Right renal pelvis (tissue), 4 donors: Measurements from ENCODE around the gene ARCN1. TPM values are rescaled to one million over a fixed set of nuclear protein-coding genes. Genes with fewer than 3 reads are reported as not detected.

Experiments
- DNase-seq, 4 donors: peaks; one replicate each; pipeline ENCODE4 v3.0.0-alpha.2; 2013; ENCODE audit warnings: low read depth in 4 of 4, low spot score in 3 of 4, missing footprints in 1 of 4
- polyA plus RNA-seq, 4 donors: library from polyadenylated mRNA; unstranded; fragments of 120-200 nt; gene quantifications; one replicate each; pipeline ENCODE4 v1.2.1, GENCODE V29; 2013; ENCODE audit not compliant: insufficient read length in 4 of 4

Gene ARCN1
- 100 to 1,000 TPM; 179 to 199 (median 199) TPM for polyA plus RNA-seq

DNA sequence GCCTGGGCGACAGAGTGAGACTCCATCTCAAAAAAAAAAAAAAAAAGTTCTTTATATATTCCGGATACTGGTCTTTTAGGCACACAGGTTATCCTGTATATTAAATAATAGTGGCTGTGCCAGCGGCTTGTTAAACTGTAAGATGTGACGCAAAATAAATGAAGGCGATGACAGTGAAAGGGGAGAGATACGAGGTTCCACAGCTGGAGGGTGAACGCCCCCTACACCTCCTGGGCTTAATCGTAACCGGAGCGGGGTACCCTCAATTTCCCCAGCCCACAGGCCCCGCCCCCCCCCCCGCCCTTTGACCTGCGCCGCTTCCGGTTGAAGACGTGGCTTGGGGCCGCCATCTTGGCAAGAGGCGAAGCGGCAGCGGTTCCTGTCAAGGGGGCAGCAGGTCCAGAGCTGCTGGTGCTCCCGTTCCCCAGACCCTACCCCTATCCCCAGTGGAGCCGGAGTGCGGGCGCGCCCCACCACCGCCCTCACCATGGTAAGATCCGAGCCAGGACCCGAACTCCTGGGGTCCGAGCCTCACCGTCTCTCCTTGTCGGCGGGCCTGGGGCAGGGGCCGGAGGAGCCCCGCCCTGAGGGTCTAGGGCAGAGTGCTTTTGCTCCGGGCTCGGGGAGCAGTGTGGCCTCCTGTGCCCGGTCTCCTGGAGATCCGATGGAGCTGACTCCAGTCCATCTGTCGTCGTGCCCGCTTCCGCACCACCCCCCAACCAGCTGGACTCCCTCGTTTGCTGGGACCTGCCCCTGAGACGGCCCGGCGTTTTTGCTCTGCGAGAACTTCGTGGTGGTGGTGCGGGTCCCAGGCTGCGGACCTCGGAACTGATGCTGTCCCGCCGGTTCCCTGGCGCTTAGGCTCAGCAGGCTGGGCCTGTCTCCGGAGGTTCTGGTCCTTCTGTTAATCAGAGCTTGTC lies at the start of gene ARCN1:
ARCN1 (plus strand) TSS at position 349 of the 920 bp plus-strand sequence; CDS start at position 488, 139 bp downstream.
- DNase-seq = peak; percentile 64 to 71 (median 66)

DNA sequence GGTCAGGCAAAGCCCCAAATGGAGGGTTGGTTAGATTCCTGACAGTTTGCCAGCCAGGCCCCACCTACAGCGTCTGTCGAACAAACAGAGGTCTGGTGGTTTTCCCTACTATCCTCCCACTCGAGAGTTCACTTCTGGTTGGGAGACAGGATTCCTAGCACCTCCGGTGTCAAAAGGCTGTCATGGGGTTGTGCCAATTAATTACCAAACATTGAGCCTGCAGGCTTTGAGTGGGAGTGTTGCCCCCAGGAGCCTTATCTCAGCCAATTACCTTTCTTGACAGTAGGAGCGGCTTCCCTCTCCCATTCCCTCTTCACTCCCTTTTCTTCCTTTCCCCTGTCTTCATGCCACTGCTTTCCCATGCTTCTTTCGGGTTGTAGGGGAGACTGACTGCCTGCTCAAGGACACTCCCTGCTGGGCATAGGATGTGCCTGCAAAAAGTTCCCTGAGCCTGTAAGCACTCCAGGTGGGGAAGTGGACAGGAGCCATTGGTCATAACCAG lies 49.6 kb upstream of the ARCN1 start:
- DNase-seq = no peak

DNA sequence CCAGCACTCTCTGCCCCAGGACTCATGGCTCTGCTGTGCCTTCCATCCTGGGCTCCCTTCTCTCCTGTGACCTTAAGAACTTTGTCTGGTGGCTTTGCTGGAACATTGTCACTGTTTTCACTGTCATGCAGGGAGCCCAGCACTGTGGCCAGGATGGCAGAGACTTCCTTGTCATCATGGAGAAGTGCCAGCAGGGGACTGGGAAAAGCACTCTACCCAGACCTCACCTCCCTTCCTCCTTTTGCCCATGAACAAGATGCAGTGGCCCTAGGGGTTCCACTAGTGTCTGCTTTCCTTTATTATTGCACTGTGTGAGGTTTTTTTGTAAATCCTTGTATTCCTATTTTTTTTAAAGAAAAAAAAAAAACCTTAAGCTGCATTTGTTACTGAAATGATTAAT lies 47.9 kb upstream of the ARCN1 start:
- no peak for DNase-seq

DNA sequence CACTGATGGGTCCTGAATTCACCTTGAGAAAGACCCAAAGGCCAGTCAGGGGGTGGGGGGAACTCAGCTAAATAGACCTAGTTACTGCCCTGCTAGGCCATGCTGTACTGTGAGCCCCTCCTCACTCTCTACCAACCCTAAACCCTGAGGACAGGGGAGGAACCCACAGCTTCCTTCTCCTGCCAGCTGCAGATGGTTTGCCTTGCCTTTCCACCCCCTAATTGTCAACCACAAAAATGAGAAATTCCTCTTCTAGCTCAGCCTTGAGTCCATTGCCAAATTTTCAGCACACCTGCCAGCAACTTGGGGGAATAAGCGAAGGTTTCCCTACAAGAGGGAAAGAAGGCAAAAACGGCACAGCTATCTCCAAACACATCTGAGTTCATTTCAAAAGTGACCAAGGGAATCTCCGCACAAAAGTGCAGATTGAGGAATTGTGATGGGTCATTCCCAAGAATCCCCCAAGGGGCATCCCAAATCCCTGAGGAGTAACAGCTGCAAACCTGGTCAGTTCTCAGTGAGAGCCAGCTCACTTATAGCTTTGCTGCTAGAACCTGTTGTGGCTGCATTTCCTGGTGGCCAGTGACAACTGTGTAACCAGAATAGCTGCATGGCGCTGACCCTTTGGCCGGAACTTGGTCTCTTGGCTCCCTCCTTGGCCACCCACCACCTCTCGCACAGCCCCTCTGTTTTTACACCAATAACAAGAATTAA lies 47.3 kb upstream of the ARCN1 start:
- DNase-seq = no peak

DNA sequence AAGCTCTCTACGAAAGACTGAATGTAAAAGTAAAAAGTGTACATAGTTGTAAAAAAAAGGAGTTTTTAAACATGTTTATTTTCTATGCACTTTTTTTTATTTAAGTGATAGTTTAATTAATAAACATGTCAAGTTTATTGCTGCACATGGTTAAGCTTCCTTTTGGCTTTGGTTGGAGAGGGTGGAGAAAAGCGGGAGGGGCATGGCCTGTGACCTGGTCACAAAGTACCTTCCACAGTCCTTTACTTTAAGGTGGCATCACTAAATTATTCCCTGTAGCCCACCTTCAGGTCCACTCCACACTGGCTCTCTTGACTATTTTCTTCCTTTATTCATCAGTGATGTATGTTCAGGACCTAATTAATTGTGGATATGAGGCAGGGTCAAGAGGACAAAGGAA lies 45.5 kb upstream of the ARCN1 start:
- no peak for DNase-seq

DNA sequence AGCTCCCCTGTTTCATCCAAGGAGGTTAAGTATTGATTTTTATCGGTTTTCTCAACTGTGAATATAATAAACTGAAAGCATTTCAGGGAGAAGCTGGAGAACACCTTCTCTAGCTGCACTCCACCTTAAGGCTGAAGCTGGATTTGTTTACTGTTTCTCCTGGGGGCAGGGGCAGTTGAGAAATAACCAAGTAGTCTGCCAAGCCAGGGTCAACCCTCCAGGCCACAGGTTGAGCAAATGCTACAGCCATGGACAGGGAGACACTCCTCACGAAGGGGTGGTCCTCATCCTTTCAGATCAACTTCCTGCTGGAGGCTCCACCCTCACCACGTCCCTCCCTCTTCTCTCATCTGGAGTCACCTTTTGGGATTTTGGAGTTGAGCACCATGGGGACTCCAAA lies 45.1 kb upstream of the ARCN1 start, which contains the start of gene TTC36:
TTC36 (plus strand) TSS at position 366 of the 400 bp plus-strand sequence; CDS start at position 387, 21 bp downstream.
- DNase-seq = no peak

DNA sequence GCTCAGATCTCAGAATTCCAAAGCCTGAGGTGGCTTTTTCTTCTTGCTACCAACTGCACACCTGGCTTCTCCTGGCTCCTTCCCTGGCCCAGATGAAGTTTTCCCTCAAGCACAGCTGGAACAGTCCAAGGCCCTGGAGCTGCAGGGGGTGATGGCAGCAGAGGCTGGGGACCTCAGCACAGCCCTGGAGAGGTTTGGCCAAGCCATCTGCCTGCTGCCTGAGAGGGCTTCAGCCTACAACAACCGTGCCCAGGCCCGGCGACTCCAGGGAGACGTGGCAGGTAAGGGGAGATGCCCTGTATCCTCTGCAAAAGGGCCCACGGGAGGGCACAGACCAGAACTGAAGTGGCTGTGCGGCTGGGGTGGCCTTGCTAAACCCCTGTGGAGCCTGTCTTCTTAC lies 43.7 kb upstream of the ARCN1 start:
- DNase-seq = no peak

DNA sequence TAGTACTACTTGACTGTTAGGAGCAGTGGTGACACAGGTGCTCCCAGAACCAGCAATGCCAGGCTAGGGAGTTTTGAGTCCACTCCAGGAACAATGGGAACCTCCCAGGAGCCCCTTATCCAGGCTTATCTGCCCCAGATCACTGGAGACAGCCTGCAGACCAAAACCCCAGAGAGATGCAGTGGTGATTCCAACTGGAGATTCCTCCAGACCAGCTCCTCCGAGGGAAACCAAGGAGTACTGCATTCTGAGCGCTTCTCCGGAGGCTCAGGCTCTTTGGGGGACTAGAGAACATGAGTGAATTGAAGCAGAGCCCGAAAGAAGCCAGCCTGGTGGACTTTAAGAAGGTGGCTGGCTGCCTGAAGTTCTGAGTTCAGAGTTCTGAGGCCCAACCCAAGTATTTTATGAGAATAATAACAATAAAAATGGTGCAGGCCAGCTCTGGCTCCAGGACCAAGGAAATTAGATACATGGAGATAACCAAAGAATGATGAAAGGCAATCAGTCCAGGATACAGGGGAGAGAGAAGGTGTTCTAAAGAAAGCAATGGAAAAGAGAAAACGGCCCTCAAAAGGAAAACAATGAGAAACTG lies 42.5 kb upstream of the ARCN1 start:
- no peak for DNase-seq

DNA sequence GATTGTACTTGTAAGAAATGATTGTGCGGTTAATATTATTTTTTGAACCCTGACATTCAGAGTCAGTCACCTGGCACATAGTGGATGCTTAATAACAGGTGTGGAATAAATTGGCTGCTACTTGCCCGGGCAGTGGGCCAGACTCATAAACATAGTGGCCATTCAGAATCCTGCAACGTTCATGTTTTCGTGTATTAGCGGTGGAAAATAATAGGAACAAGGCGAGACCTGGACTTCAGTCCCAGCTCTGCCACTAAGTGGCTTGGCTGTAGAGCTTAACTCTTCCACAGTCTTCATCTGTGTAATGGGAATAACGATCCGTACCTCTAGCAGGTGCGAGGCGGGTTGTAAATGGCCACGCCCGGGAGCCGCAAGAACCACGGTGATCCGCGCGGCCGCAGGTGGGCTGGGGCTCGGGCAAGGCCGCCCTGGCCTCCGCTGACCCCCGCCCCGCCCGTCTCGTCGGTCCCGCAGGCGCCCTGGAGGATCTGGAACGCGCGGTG lies 42.0 kb upstream of the ARCN1 start:
- DNase-seq = no peak

DNA sequence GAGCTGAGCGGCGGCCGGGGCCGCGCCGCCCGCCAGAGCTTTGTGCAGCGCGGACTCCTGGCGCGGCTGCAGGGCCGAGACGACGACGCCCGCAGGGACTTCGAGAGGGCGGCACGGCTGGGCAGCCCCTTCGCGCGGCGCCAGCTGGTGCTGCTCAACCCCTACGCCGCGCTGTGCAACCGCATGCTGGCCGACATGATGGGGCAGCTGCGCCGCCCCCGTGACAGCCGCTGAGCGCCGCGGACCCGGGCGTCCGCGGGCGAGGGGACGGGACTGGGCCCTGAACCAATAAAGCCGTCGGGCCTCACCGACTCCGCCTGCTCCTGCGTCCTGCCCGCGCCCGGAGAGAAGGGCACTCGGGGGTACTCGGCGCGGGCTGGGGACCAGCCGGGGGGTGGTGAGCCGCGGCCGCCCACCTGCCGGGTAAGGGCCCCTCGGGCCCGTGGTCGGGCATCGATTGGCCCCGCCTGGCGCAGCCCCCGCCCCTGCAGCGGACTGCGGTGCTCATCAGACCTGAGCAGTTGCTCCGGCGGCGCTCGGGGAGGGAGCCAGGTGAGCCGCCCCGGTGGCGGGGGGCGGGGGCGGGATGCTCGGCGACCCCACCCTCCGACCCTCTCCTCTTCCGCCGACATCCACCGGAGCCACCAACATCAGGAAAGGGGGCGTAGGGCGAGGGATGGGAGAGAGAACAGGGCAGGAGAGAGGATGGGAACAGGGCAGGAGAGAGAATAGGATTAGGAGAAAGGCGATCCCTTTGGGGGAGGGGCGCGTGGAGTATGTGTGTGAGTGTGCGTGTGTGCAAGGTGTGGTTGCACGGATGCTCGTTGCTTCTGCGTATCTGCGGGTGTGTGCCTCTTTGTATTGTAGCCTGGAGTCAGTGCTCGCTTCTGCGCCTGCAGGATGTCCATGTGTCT lies 41.3 kb upstream of the ARCN1 start, which contains the start of gene TMEM25:
TMEM25 (plus strand) TSS at position 510 of the 914 bp plus-strand sequence. CDS start 610 bp downstream, outside the sequence.
- DNase-seq = peak; percentile 28 to 60 (median 36)

DNA sequence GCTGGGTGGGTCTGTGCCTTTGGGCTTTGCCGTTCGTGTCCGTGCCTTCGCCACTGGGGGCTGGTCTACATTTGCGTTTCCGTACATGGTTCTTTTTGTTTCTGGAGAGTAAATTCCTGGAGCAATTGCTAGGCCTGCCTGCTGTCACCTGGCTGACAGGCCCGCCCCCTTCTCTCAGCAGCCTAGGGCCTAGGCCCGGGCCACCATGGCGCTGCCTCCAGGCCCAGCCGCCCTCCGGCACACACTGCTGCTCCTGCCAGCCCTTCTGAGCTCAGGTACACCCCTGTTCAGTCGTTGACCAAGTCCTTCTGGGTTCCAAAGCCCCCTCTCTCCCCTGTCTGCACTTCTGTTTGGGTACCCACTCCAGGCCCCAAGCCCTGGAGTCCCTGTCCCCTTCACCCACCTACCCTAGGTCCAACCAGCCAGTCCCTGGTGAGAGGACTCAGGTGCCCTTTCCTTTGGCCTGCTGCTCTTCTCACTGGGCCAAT lies 40.6 kb upstream of the ARCN1 start:
- no peak for DNase-seq

DNA sequence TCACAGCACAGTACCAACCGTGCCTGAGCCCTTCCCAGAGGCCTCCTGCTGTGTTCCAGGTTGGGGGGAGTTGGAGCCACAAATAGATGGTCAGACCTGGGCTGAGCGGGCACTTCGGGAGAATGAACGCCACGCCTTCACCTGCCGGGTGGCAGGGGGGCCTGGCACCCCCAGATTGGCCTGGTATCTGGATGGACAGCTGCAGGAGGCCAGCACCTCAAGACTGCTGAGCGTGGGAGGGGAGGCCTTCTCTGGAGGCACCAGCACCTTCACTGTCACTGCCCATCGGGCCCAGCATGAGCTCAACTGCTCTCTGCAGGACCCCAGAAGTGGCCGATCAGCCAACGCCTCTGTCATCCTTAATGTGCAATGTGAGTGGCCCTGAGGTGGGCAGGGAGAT lies 40.1 kb upstream of the ARCN1 start:
- DNase-seq = no peak

DNA sequence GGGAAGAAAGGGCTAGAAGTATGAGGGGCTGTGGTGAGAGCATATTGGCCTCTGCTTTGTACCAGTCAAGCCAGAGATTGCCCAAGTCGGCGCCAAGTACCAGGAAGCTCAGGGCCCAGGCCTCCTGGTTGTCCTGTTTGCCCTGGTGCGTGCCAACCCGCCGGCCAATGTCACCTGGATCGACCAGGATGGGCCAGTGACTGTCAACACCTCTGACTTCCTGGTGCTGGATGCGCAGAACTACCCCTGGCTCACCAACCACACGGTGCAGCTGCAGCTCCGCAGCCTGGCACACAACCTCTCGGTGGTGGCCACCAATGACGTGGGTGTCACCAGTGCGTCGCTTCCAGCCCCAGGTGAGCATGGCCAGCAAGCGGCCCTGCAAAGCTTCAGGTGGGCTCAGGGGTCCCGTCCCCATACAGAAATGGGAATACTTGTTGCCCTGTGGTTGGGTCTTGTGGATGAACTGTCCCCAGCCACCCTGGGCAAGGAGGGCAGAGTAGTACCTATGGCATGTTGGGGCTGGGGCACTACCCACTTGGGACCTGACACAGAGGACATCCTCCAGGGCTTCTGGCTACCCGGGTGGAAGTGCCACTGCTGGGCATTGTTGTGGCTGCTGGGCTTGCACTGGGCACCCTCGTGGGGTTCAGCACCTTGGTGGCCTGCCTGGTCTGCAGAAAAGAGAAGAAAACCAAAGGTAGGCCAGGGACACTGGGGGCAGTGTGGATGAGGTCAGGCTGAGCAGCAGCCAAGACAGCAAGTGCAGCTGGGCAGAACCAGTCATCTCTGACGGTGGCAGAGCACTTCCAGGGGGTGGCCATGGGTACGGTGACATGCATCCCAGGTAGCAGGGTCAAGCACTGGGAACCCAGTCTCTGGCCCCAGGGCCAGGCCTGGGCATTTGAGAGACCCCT lies 39.1 kb upstream of the ARCN1 start:
- no peak for DNase-seq

DNA sequence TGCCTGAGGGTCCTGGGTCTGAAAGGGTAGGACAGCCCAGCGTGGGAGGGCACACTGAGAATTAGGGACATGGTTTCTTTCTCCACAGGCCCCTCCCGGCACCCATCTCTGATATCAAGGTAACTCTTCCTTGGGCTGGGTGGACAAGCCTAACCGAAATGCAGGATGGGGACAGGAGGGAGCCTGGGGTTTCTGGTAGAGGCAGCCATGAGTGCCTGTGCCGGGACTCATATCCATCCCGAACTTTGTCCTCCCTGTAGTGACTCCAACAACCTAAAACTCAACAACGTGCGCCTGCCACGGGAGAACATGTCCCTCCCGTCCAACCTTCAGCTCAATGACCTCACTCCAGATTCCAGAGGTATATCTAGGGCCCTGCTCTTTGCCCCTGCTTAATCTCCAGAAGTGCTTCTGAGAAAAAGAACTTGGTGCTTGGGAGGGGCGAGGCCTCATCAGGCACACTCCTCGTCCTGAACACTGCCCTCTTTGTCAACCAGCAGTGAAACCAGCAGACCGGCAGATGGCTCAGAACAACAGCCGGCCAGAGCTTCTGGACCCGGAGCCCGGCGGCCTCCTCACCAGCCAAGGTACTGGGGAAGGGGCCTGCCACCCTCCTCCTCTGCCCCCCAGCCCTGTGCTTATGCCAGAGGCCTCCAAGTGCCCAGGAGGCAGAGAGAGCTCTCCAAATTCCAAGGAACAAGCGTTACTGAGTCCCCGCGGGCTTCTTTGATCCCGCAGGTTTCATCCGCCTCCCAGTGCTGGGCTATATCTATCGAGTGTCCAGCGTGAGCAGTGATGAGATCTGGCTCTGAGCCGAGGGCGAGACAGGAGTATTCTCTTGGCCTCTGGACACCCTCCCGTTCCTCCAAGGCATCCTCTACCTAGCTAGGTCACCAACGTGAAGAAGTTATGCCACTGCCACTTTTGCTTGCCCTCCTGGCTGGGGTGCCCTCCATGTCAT lies 38.2 kb upstream of the ARCN1 start:
- no peak for DNase-seq

DNA sequence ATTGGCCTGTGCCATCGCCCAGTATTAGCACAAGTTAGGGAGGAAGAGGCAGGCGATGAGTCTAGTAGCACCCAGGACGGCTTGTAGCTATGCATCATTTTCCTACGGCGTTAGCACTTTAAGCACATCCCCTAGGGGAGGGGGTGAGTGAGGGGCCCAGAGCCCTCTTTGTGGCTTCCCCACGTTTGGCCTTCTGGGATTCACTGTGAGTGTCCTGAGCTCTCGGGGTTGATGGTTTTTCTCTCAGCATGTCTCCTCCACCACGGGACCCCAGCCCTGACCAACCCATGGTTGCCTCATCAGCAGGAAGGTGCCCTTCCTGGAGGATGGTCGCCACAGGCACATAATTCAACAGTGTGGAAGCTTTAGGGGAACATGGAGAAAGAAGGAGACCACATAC lies 36.9 kb upstream of the ARCN1 start:
- no peak for DNase-seq

DNA sequence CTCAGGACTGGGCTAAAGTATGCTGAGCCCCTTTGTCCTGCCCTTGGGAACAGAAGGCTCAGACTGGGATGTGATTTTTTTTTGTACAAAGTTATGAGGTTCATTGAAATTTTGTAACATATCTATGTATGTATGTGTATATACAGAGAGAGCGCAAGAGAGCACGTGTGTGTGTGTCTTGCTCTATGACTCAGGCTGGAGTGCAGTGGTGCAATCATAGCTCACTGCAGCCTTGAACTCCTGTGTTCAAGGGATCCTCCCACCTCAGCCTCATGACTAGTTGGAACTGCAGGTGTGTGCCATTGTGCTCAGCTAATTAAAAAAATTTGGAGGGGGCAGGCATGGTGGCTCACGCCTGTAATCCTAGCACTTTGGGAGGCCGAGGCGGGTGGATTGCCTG lies 35.5 kb upstream of the ARCN1 start:
- DNase-seq = no peak

DNA sequence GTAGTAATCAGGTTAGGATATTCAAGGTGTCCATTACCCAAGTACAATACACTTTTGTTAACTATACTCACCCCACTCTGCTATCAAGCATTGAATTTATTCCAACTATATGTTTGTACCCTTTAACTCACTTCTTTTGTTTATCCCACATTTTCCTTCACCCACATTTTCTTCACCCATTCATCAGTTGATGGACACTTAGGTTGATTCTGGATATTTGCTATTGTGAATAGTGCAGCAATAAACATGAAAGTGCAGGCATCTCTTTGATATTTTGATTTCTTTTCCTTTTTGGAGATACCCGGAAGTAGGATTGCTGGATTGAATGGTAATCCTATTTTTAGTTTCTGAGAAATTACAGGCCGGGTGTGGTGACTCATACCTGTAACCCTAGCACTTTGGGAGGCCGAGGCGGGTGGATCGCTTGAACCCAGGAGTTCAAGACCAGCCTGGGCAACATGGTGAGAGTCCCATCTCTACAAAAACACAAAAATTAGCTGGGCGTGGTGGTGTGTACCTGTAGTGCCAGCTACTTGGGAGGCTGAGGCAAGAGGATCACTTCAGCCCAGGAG lies 34.7 kb upstream of the ARCN1 start:
- DNase-seq = no peak
